ENCODE measurements around the gene CEBPA.

Gene CEBPA

DNA sequence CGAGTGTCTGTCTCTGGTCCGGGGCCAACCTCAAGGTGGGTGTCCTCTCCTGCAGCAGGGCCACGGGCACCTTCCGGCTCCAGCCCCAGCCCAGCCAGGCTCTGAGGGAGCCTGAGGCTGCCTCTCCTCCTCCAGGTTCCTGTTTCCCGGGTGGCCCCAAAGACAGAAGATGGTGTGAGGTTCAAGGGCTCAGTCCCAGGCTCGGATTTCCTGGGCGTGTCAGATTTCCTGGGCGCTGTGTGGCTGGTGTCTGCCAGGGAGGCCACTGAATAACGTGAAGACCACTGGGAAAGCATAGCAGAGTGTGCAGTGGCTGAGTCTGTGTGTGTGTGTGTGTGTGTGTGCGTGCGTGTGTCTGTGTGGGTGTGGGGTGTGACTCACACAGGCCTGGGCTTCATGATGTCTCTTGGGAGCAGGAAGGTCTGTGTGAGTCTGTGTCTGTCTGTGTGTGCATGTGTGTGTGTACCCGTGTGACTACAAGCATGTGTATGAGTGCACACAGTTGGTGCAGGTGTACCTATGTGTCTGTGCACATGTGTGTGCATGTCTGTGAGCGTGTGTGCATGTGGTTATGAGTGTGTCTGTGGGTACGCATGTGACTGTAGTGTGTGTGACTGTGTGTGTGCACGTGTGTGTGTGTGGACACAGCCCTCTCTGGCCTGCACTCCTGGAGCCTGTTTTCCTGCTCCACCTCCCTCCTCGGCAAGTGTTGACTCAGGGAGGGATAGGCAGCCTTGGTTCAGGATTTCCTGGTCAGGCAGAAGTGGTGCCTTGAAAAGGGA, 28.3 kb downstream of the CEBPA start:
- DNase-seq, result peak in 1 of 56 donors; percentile 31

GRCh38 chr19:33273065-33273736, 29.1 kb downstream of the CEBPA start:
- no peak for DNase-seq

DNA sequence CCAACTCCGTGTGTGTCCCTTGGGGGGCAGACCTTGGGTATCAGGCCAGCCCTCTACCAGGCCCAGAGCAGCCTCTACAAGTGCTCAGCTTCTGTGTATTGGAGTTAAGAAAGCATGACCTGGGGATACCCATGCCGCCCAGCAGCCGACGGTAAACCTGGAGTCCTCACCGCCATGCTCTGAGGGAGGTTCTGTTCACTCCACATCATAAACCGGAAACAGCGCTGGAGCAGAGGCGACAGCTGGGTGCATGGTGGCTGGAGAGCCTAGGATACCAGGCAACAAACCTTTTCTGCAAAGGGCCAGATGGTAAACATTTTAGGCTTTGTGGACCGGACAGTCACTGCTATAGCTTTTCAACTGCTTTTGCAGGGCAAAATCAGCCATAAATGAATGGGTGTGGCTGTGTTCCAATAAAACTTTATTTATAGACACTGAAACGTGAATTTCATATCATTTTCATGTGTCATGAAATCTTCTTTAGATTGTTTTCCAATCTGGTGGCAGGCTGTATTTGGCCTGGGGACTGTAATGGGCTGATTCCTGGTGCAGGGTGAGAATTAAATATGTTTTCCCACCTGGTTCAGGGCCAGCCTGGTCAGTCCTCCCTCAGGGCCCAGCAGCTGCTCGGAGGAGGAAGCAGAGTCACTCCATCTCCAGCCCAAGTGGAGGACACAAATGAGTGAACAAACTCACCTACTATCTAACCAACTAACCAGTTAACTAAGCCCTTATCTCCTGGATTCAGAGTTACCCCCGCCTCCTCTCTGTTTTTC, 30.9 kb downstream of the CEBPA start:
- no peak for DNase-seq

- no peak for DNase-seq
Measured at GRCh38 chr19:33270769-33271168, 31.6 kb downstream of the CEBPA start.

DNA sequence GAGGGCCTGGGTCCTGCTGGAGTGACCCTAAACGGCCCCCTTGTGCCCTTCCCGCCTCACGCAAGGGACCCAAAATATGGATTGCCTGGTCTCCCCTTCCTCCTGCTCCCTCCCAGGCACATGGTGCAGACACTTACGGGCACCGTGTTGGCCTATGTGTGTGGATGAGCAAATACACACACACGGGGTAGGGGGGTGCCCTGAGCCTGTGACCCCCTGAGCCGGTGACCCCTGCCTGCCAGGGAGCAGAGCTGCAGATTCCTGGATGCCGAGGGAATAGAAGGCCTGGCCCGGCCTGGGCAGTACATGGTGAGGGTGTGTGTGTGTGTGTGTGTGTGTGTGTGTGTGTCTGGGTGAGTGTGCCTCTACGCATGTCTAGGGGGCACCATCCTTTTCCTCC, 33.3 kb downstream of the CEBPA start:
- DNase-seq, result no peak

DNA sequence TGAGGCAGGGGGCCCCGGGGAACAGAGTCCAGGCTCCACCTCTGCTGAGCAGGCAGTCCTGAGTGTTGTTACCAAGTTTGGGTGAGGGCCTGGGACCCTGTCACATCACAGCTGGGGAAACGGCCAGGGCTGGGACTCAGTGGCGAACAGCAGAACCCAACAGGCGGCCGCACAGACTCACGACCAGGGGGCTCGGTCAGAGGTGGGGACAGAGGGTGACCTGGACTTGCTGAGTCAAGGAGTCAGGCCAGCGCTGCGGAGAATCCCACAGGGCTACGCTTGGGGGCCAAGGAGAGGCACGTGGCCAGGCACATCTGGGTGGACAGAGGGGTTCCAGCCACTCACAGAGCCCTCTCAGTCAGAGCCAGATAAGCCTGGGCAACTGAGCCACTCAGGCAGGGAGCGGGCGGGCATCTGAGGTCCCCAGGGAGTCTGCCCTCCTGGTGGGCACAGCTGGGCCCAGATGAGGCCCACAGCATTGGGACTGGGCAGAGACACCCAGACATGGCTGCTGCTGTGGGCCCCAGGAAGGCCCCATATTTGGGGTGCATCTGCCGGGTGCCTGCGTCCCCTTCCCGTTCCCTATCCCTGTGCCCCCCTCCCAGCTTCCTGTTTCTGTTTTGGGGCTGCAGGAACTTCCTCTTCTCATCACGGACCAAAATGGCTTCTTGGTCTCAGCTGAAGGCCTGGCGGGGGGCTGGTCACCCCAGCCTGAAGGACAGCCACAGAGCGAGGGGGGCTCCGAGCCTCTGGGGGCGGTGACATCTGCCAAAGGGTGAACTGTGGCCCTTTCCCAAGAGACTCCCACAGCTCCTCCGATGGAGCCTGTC, 34.0 kb downstream of the CEBPA start:
- peak in 1 of 56 donors; percentile 19 for DNase-seq

- DNase-seq, result no peak
Measured at GRCh38 chr19:33267706-33268105, 34.6 kb downstream of the CEBPA start.

DNA sequence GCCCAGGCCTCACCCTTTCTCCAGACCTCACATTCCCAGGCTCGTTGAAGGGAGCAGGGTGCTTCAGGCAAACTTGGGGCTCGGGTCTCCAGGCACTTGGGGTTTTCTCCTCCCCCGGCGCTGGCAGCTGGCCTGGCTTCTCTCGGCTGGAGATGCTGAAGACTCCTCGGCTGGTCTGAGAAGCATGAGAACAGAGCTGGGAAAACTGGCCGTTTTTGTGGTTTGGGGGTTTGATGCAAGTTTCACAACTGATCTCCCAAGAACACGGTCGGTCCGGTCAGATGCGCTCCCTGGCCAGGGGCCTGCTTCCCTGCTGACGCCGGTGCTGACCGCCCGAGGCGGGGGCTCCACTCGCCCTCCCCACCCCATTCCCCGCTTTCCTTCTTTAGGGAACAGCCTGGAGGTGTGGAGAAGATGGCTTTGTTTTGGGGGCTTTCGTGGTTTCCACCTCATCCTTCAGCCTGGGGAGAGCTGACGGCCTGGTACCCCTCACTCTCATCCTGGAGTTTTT, 35.3 kb downstream of the CEBPA start:
- DNase-seq, result no peak

- DNase-seq, result no peak
Measured at GRCh38 chr19:33264881-33265445, 37.4 kb downstream of the CEBPA start.

GRCh38 chr19:33263325-33264023, 38.9 kb downstream of the CEBPA start:
- no peak for DNase-seq

DNA sequence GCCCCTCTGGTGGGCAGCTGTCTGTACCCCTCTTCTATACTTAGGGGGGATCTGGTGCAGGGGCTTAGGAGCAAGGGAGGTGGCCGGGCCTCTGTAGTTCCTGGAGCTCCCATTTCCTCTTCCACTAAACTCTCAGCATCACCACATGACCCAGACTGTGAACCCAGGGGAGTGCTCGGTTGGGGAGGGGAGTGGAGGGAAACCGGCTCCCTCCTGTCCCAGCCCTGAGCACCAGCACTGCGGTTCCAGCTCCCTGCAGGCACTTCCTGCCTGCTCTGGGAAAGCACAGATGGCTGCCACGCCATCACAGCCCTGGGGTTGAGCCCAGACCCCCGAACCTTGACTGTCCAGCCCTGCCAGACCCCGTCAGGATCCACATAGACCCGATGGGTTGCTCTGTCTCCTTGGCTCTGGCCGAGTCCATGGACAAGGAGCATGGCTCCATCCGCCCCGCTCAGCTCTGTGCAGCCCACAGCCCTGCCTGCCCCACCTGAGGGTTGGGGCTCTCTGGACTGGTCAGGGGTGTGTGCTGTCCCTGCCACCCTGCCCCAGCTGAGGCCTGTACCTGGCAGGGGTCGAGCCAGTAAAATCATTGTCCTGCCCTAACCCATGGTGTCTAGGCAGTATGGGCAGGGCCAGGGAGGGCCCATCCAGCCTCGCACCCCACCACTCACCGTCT, 40.7 kb downstream of the CEBPA start:
- no peak for DNase-seq

GRCh38 chr19:33260628-33261418, 41.5 kb downstream of the CEBPA start:
- peak in 11 of 56 donors; percentile 9 to 56 (median 21) for DNase-seq

GRCh38 chr19:33259539-33259938, 42.8 kb downstream of the CEBPA start:
- peak in 2 of 56 donors; percentile 14 to 23 for DNase-seq

DNA sequence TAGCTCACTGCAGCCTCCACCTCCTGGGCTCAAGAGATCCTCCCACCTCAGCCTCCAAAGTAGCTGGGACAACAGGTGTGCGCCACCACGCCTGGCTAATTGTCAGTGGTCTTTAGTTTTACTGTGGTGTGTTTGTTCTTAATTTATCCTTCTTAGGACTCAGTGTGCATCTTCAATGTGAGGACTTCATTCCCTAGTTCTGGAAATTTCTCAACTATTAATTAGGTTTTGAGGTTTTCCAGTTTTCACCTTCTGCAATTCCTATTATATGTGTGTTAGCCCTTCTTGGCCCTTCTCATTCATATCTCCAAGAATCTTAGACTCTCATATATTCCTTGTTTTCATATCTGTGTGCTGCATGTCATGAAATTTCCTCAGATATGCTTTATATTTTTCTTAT, 44.5 kb downstream of the CEBPA start:
- DNase-seq, result no peak

GRCh38 chr19:33256261-33256660, 46.1 kb downstream of the CEBPA start:
- DNase-seq, result peak in 1 of 56 donors; percentile 18

DNA sequence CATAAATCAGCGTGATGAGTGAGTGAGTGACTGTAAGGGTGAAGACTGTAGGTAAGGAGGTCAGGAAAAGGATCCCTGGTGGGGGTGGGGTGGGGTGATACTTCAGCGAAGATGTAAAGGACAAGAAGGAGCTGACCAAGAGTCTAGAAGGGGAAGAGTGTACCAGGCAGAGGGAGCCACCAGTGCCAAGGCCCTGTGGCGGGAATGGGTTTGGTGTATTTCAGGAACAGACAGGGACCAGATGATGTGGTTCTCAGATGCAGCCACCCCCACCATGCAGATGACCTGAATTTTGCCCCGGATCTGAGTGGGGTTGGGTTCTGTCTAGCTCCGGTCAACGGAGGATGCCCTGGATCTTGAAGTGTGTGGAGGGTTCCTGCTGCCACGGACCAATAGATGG, 46.6 kb downstream of the CEBPA start:
- no peak for DNase-seq

DNA sequence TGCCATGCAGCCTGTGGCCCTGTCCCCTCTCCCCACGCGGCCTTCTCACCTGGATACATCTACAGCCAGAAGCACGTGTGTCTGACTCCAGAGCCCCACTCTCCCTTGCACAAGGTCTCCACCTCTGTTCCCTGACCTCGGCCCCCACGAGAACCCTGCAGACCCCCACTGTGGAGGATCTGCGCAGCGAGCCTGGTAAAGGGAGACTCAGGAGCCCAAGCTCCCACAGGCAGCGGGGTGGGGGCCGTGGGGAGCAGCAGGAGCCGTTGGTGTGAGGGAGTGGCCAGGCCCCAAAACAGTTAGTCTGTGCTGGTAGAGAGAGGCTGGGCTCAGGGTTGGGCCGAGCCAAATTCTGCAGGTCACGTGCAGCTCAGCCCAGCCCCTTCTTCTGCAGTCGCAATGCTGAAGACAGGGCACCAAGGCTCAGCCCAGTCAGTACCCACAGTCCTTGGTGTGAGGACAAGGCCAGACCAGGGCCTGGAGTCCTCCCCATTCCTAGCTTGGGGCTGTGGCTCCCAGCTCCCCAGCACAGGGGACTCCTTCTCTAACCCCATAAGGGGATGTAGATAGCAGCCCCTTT, 48.0 kb downstream of the CEBPA start:
- DNase-seq, result no peak

DNA sequence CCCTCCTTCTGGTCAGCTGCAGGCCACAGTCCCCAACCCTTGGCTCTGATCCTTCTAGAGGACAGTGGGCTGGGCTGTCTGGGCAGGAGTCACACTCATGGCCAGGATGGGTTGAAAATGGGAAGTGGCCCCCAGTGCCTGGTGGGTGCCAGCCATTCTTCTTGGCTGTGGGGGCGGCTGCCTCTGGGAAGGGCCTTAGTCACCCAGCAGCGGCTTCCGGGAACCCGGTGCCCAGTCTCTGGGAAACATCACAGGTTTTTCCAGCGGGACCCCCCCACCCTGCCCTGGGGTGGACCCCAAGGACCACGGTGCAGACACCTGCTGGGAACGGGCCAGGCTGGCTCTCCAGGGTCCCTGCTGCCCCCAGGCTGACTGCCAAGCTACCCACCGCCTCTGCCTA, 49.4 kb downstream of the CEBPA start:
- DNase-seq, result peak in 3 of 56 donors; percentile 20 to 28 (median 26)

Data from amygdala (tissue), 56 donors.